DMS53 treated with DMSO at 0.1 percent for 48 hours (cell line): ENCODE results near the gene PEX5L.
"Not testable (repeated sequence)": the region's sequence is repeated elsewhere in the genome, so short reads cannot be mapped to it uniquely, and the experiment has no call there.

Experiments
- DNase-seq: peaks from one replicate; lab custom pipeline; 2025; ENCODE audit not compliant: unreplicated experiment; lab: John Stamatoyannopoulos, UW

The PEX5L gene

DNA sequence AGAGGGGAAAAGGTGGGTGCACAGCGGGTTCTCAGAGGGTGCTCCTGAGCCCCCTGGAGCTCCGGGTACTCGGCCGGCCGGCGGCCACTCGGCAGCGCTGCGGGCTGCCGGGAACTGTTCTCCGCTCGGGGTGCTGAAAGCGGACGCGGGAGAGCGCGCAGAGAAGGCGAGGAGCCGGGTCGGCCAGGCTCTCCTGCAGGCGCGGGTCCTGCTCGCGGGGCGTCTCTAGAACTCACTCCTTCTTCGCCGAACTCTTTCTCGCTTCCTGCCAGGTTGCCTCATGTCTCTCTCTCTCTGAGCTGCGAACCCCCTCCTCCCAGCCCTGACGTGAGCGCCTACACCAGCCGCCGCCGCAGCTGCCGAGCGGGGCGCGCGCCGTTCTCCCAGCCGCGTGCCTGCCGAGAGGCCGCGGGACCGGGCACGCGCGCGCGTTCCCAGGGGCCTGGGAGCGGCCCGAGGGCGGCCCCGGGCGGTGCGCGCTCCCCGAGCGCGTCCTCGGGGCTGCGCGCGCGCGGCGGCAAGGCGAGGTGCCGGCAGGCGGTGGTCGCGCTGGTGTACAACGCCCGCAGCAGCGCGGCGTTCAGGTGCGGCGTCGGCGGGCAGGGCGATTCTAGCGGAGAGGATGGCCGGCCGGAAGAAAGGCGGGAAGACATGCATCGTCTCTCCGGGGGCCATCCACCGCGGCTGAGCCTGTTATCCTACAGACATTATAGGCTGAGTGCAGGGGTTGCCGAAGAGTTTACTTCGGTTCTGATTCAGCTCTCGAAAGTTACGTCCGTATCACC is at the start of gene PEX5L:
Gene PEX5L (minus strand): TSS at position 267 of the 785 bp plus-strand sequence. CDS start 338 bp downstream, outside the sequence.
- DNase-seq: peak; percentile 68

GRCh38 chr3:180085122-180085710 is 48.5 kb upstream of the PEX5L start:
- DNase-seq: peak; percentile 54

GRCh38 chr3:180082699-180083098 is 46.0 kb upstream of the PEX5L start:
- no peak for DNase-seq

GRCh38 chr3:180078592-180078991 is 41.9 kb upstream of the PEX5L start:
- no peak for DNase-seq

- no peak for DNase-seq
Measured at GRCh38 chr3:180073561-180073960, 36.8 kb upstream of the PEX5L start.

DNA sequence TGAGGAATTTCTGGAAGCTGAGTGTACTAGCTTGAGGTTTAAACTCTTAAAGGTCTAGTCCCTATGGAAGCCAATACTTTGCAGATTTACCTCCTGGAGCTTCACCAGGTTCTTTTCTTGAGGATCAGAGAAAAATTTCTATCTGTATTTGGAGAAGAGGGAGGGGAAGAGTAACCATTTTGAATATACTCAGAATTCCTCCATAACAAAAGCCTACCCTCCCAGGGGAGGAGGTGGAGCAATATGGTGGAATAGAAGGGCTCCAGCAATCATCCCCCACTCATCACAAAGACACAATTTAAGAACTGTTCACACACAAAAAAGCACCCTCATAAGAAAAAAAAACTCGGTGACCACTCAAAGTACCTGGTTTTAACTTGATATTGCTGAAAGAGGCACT is 36.0 kb upstream of the PEX5L start:
- DNase-seq: no peak

- DNase-seq: no peak
Measured at GRCh38 chr3:180070925-180071324, 34.2 kb upstream of the PEX5L start.

GRCh38 chr3:180068023-180068422 is 31.3 kb upstream of the PEX5L start:
- no peak for DNase-seq

- DNase-seq: no peak
Measured at GRCh38 chr3:180066598-180066997, 29.9 kb upstream of the PEX5L start.

DNA sequence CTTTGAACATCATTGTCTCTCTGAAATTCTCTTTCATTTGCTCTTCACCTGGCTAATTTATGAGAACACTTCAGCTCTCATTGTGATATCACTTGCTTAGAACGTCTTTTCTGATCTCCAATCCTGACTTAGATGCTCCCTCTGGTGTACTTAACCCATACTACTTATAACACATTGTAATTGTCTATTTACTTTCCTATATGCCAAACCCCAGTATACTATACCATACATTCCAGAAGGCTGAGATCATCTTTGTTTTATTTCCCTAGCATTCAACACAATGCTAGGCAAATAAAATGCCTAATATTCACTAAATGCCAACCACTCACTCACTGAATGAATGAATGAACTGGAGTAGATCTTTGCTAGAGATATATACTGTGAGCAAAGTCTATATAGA is 27.0 kb upstream of the PEX5L start:
- no peak for DNase-seq

GRCh38 chr3:180062771-180063170 is 26.0 kb upstream of the PEX5L start:
- no peak for DNase-seq

DNA sequence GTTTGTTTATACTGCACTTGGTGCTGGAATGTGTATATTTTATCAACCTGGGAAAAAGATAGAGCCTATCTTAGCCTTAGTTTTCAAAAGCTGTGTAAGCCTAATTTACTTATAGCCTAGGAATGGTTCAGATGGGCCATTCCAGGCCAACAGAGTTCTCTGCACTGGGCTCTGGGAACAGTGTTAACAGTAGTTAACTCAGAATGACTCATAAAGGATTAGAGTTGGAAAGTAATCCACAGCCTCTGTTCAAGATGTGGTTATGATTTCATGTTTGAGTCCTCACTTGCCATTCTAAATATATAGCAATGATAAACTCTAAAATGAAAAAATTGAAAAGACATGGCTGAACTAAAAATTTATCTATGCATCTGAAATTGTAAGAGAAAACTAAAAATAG is 22.6 kb upstream of the PEX5L start:
- DNase-seq: no peak

- DNase-seq: no peak
Measured at GRCh38 chr3:180058238-180058637, 21.5 kb upstream of the PEX5L start.

- not testable (repeated sequence) for DNase-seq
Measured at GRCh38 chr3:180055656-180056055, 18.9 kb upstream of the PEX5L start.

GRCh38 chr3:180049391-180049790 is 12.7 kb upstream of the PEX5L start:
- no peak for DNase-seq

- no peak for DNase-seq
Measured at GRCh38 chr3:180048840-180049239, 12.1 kb upstream of the PEX5L start.

- DNase-seq: no peak
Measured at GRCh38 chr3:180048103-180048502, 11.4 kb upstream of the PEX5L start.

GRCh38 chr3:180040966-180041365 is 4.2 kb upstream of the PEX5L start:
- DNase-seq: no peak

DNA sequence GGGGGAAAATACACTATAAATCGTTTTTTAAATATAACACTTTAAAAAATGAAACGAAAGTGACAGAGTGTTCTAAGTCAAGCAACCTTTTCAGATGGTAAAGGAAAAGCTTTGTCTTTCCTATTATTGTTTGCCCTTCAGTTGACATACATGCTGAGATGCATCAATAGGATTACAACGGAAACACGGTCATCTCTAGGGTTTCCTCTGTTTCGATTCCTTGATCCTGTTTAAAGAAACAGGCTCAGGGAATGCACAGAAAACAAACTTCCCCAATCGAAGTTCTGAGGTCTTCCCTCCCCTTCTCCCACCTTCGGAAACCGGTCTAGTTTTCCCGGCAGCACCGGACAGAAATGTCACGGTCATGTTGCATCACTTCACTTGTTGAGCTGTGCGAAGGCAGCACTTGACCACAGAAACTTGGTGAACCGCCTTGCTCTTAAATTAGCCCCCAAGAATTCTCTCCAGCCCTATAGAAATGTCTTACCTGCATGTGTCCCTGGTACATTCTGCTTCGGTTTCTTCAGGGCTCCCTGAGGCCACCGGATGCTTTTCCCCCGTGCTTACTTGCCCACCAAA is 556 bp downstream of the PEX5L start:
- DNase-seq: peak; percentile 25

DNA sequence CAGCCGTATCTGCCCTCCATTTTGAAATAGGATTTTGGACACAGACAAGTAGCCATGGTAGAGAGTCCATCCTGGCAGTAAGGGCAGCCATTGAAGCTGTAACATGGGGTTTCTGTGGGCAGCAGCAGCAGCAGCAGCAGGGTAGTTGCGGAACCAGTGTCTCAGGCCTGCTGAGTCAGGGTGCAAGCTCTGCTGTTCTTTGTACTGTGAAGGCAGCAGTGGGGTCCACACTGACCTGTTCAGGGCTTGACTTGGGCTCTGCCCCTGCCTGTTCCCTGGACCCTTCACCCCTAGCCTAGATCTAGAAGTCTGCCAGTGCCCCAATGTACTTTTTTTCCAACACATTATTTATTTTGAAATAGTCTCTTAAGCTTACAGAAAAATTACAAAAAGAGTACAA is 9.7 kb downstream of the PEX5L start:
- no peak for DNase-seq

GRCh38 chr3:180018543-180018942 is 18.2 kb downstream of the PEX5L start:
- DNase-seq: no peak

GRCh38 chr3:180017846-180018245 is 18.9 kb downstream of the PEX5L start:
- no peak for DNase-seq
